Smooth muscle cell (in vitro differentiated cells): ENCODE measurements around the gene CHN2. TPM values are rescaled to one million over a fixed set of nuclear protein-coding genes. Genes with fewer than 3 reads are reported as not detected.

ENCODE experiments used
- DNase-seq: peaks from one replicate; lab custom pipeline; 2025; ENCODE audit not compliant: unreplicated experiment; lab: John Stamatoyannopoulos, UW
- H2AFZ ChIP-seq: fragments of 200-600 bp; sonication (generic); 2 replicates; pipeline ENCODE4 v1.6.0; 2016; ENCODE audit warnings: antibody characterized with exemption, low read depth, mild to moderate bottlenecking
- H3F3A ChIP-seq: fragments of 200-600 bp; sonication (generic); 2 replicates; pipeline ENCODE4 v1.6.0; 2017; ENCODE audit warnings: antibody characterized with exemption, low read depth
- H3K27ac ChIP-seq: fragments of 200-600 bp; sonication (generic); 2 replicates; pipeline ENCODE4 v1.5.1; 2016; ENCODE audit warnings: low read depth, mild to moderate bottlenecking
- H3K27me3 ChIP-seq: fragments of 200-600 bp; sonication (generic); 2 replicates; pipeline ENCODE4 v1.6.1; 2016; ENCODE audit warnings: low read depth, mild to moderate bottlenecking
- H3K36me3 ChIP-seq: fragments of 200-600 bp; sonication (generic); 2 replicates; pipeline ENCODE4 v1.5.1; 2016; ENCODE audit warnings: low read depth
- H3K4me1 ChIP-seq: fragments of 200-600 bp; sonication (generic); 2 replicates; pipeline ENCODE4 v1.5.1; 2016; ENCODE audit warnings: low read depth
- H3K4me2 ChIP-seq: fragments of 200-600 bp; sonication (generic); 2 replicates; pipeline ENCODE4 v1.6.0; 2016; ENCODE audit warnings: mild to moderate bottlenecking
- H3K4me3 ChIP-seq: fragments of 200-600 bp; sonication (generic); 2 replicates; pipeline ENCODE4 v1.5.1; 2016; ENCODE audit warnings: mild to moderate bottlenecking
- H3K79me2 ChIP-seq: fragments of 200-600 bp; sonication (generic); 2 replicates; pipeline ENCODE4 v1.6.0; 2016; ENCODE audit warnings: low read depth, mild to moderate bottlenecking
- H3K9ac ChIP-seq: fragments of 200-600 bp; sonication (generic); 2 replicates; pipeline ENCODE4 v1.6.0; 2016; ENCODE audit warnings: low read depth
- H3K9me3 ChIP-seq: fragments of 200-600 bp; sonication (generic); replicated peaks from 2 replicates; pipeline ENCODE4 v1.5.1; 2016; ENCODE audit warnings: low read depth
- H4K20me1 ChIP-seq: fragments of 200-600 bp; sonication (generic); 2 replicates; pipeline ENCODE4 v1.6.0; 2016; ENCODE audit warnings: low read depth
- WGBS: methylation state at CpG from one replicate; pipeline ENCODE4 v1.1.7; 2016; ENCODE audit warnings: low lambda C conversion rate; 5-methylcytosine and 5-hydroxymethylcytosine counted together
- polyA plus RNA-seq: library from polyadenylated mRNA; unstranded; fragments of >200 nt; fragmentation: Nextera tagmentation; extraction: Ambion mirVana; gene quantifications from 2 replicates; pipeline ENCODE4 v1.2.1, GENCODE V29; 2016
- total RNA-seq: library from RNA; depleted of rRNA; stranded (reverse); fragments of >200 nt; gene quantifications from 2 replicates; pipeline ENCODE4 v1.2.3, GENCODE V29; 2014
- TF ChIP-seq, protein P1 (sequence below): fragments of 200-600 bp; sonication (generic); IDR thresholded peaks from 2 replicates; pipeline ENCODE4 v1.5.1; 2017; ENCODE audit warnings: borderline replicate concordance, mild to moderate bottlenecking, antibody characterized with exemption; ENCODE audit not compliant: insufficient read depth, poor library complexity, severe bottlenecking

The CHN2 gene
- total and polyA plus RNA-seq, 2 experiments from 2014 or later = 7.4 to 20.7 TPM

DNA sequence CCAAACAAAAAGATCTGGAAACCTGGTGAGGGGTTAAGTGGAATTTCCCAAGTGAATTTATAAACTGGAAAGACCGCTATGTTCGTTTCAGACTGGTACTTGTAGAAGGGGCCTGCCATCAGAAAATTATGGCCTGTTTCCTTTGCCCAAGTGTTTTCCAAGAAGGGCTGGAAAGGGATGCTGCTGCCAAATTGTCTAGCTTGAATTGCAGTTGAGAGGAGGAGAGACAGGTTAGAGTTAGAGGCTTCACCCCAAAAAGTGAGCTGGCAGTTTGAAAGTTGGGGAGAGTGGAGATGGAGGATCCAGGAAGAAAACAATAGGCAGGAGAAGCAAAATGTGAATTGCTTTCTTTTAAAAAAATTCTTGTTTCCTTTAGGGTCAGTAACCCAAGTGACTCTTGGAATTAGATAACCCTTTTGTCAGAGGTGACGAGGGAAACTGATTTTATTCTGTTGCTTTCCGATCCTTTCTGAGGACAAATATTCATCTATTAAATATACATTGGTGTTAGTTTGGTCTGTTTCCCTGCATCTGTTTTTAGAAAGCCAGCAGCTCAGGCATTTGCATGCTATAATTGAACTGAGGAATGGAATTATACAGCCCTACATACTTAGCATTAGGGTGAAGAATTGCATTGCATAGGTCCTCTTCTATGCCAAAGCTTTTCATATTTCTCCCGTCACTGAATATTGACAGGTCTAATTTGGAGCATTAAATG is 286.5 kb downstream of the CHN2 start:
- Histone ChIP-seq H3K4me3 (peak overlapping the region; percentile 8), H3F3A (no peaks in the 10 kb centered on the region), H3K9ac (no peak overlapping the region), H3K9me3 (no peaks in the 10 kb centered on the region), H4K20me1 (no peaks in the 10 kb centered on the region), H3K27me3 (no peaks in the 10 kb centered on the region), H3K4me1 (peaks cover 48% of the 10 kb centered on the region), H3K4me2 (peak overlapping the region; percentile 66), H3K36me3 (no peaks in the 10 kb centered on the region), H3K79me2 (no peaks in the 10 kb centered on the region), H3K27ac (peak overlapping the region; percentile 5), H2AFZ (peak overlapping the region; percentile 50)
- WGBS = 76% methylated on average over 5 of the region's 5 CpGs
- TF ChIP-seq, protein P1, sequence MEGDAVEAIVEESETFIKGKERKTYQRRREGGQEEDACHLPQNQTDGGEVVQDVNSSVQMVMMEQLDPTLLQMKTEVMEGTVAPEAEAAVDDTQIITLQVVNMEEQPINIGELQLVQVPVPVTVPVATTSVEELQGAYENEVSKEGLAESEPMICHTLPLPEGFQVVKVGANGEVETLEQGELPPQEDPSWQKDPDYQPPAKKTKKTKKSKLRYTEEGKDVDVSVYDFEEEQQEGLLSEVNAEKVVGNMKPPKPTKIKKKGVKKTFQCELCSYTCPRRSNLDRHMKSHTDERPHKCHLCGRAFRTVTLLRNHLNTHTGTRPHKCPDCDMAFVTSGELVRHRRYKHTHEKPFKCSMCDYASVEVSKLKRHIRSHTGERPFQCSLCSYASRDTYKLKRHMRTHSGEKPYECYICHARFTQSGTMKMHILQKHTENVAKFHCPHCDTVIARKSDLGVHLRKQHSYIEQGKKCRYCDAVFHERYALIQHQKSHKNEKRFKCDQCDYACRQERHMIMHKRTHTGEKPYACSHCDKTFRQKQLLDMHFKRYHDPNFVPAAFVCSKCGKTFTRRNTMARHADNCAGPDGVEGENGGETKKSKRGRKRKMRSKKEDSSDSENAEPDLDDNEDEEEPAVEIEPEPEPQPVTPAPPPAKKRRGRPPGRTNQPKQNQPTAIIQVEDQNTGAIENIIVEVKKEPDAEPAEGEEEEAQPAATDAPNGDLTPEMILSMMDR = no peak
- no peak for DNase-seq

DNA sequence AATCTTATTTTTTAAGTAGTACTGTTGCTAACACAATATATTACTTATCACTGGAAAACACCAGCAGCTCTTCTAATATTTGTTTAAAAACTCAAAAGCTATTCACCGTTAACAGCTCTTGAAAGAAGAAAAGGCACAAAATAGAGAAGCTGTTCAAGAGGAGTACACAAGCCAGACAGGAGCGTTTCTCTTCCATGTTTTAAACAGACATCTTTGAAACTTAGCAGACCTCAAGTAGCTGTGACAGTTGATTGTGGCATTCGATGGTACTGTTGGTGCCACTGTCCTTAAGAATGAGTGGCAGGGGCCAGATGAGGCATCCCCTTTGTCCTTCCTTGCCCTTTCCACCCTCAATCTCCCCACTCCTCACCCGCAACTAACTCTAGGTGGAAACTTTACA is 287.5 kb downstream of the CHN2 start:
- TF ChIP-seq, protein P1 = no peak

DNA sequence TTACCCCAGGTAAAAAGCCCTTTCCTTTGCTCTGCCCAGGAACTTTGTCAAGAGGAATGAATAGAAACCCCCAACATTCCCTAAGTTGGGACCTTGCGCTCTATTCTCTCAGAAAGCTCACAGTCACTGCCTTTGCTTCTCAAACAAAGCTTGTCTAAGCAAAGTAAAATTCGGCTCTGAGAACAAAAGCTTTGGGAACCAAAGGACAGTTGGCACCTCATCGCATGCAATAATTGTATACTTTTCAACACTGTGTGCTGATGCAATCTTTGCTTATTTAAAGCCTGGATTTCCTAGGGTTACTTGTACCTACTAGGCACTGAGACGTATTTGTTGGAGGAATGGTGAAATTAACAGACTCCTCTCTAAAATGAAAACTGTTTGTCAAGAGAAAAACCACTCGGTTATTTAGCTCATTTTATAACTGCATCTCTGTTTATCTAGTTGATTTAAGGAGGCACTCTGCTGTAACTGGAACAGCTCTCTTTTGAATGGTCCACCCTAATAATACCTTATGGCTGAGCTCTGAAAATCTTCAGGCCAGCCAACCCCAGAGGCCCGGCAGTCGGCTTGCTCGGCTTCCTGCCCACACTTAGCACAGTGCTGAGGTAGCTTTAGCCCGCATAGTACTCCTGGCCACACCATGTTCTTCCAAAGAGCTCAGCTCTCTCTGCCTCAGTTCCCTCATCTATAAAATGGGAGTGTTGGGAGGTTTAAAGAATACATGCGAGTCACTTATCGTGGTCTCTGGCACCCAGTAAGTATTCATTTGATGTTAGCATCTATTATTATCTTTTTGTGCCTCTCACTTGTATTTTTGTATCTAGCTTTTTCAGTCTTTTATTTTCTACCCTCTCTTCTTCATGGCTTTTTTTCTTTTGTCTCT is 288.9 kb downstream of the CHN2 start:
- 72% methylated on average over 11 of the region's 11 CpGs for WGBS
- Histone ChIP-seq H3K27me3 (no peaks in the 10 kb centered on the region), H3K36me3 (no peaks in the 10 kb centered on the region), H2AFZ (peak overlapping the region; percentile 57), H4K20me1 (no peaks in the 10 kb centered on the region), H3K27ac (no peak overlapping the region), H3K4me1 (peaks cover 48% of the 10 kb centered on the region), H3K9ac (no peak overlapping the region), H3K9me3 (no peaks in the 10 kb centered on the region), H3K79me2 (no peaks in the 10 kb centered on the region), H3K4me3 (no peak overlapping the region), H3F3A (peaks cover 5% of the 10 kb centered on the region), H3K4me2 (peak overlapping the region; percentile 49)
- DNase-seq = no peak
- TF ChIP-seq, protein P1 = no peak

More for the DNA sequence above, 287.5 kb downstream of the CHN2 start:
- H3K27ac ChIP-seq = no peak overlapping the region
- no peaks in the 10 kb centered on the region for H3K27me3 ChIP-seq
- H4K20me1 ChIP-seq = no peaks in the 10 kb centered on the region
- no peak overlapping the region for H3K9ac ChIP-seq
- no peaks in the 10 kb centered on the region for H3K79me2 ChIP-seq
- H2AFZ ChIP-seq = peak overlapping the region; percentile 55
- WGBS = 75% methylated on average over 4 of the region's 4 CpGs
- no peaks in the 10 kb centered on the region for H3K9me3 ChIP-seq
- H3K4me3 ChIP-seq = no peak overlapping the region
- DNase-seq = no peak
- H3K36me3 ChIP-seq = no peaks in the 10 kb centered on the region
- no peaks in the 10 kb centered on the region for H3F3A ChIP-seq
- peak overlapping the region; percentile 66 for H3K4me2 ChIP-seq
- H3K4me1 ChIP-seq = peaks cover 48% of the 10 kb centered on the region
